Activated CD8-positive, alpha-beta memory T cell treated with anti-CD3 and anti-CD28 coated beads, Interleukin-2, amount 50 U/mL, for 24 hours (primary cell): ENCODE measurements around the gene GID4.

Experiments used
- DNase-seq: peaks from one replicate; pipeline ENCODE4 v3.0.0-alpha.2; 2020; ENCODE audit errors: extremely low read depth

The GID4 gene

GRCh38 chr17:18016426-18016825, 22.8 kb upstream of the GID4 start:
- no peak for DNase-seq

- DNase-seq = no peak
These were observed 21.2 kb upstream of the GID4 start for GRCh38 chr17:18017958-18018357.

- DNase-seq = no peak
These were observed 20.7 kb upstream of the GID4 start for GRCh38 chr17:18018411-18018921.

- DNase-seq = no peak
These were observed 19.4 kb upstream of the GID4 start for GRCh38 chr17:18019838-18020154.

GRCh38 chr17:18020971-18021370, 18.2 kb upstream of the GID4 start:
- no peak for DNase-seq

- DNase-seq = no peak
These were observed 17.8 kb upstream of the GID4 start for GRCh38 chr17:18021372-18021771.

GRCh38 chr17:18025241-18025944, 13.8 kb upstream of the GID4 start:
- no peak for DNase-seq

- DNase-seq = no peak
These were observed 13.0 kb upstream of the GID4 start for GRCh38 chr17:18025945-18026776.

- DNase-seq = no peak
These were observed 11.9 kb upstream of the GID4 start for GRCh38 chr17:18027280-18027679.

GRCh38 chr17:18028114-18028951, 10.9 kb upstream of the GID4 start:
- no peak for DNase-seq

GRCh38 chr17:18028952-18029540, 10.2 kb upstream of the GID4 start:
- no peak for DNase-seq

GRCh38 chr17:18031955-18032354, 7.3 kb upstream of the GID4 start:
- no peak for DNase-seq

- DNase-seq = no peak
These were observed 5.6 kb upstream of the GID4 start for GRCh38 chr17:18033442-18034099.

- no peak for DNase-seq
These were observed 3.5 kb upstream of the GID4 start for GRCh38 chr17:18035704-18036103.

- DNase-seq = no peak
These were observed 1.7 kb upstream of the GID4 start for GRCh38 chr17:18037486-18037885.

GRCh38 chr17:18038149-18038850, 908 bp upstream of the GID4 start:
- no peak for DNase-seq

GRCh38 chr17:18039535-18040260, 490 bp downstream of the GID4 start:
- no peak for DNase-seq

GRCh38 chr17:18040261-18040858, 1.2 kb downstream of the GID4 start:
- DNase-seq = no peak

- no peak for DNase-seq
These were observed 2.6 kb downstream of the GID4 start for GRCh38 chr17:18041776-18042175.

GRCh38 chr17:18042983-18043382, 3.8 kb downstream of the GID4 start:
- no peak for DNase-seq
